ENCODE results near the gene HDAC4. TPM values are rescaled to one million over a fixed set of nuclear protein-coding genes. Genes with fewer than 3 reads are reported as not detected.

Gene HDAC4
- total RNA-seq, 1 donor, result 20.3 TPM

DNA sequence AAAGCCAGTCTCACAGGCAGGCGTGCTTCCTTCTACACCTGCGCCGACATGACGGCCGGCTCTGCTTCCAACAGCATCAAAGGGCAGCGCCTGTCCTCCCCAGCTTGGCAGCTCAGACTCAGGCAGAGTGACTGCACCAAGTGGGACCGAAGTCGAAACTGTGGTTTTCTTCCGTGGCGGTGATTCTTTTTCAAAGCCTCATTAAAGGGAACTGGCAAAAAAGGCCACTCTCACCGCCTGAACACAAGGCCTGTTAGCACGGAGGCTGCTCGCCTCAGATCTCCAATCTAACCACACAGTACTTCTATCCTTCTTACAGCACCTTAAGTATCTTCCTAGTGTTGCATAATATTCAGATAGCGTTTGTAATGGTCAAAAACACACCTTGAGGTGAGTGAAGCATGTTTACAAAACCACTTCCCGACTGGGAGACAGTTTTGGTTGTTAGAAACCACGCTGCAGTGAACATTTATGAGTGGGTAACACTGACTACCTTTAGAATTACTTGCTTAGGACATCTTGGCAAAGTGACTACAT lies 236.4 kb downstream of the HDAC4 start:
- DNase-seq (ENCODE audit: low read depth), result peak; percentile 14

DNA sequence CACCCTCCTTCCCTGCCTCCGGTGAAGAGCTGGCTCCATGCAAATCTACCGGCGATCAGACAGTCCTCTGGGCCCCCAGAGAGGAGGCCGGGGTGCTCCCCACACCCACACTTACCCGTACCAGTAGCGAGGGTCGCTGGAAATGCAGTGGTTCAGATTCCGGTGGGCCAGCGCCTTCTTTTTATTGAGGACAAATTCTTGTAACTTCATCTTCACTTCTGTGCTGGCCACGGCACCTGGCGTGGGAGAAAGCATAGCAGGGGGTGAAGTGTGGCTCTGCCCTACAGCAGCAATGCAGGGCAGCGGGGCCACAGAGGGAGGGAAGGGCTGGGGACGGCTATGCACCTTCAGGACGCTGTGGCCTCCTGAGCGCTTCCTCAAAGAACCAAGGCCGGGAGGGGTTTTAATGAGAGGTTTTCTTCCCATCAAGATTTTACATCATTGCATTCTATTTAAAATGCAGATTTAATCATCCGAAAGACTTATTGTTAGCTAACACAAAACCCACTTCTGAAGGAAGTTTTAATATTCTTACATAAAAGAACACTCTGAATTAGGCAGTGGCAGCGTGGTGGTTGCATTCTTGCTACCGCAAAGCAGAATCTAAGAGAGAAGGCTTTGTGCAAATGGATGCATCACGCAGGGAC lies 237.0 kb downstream of the HDAC4 start:
- no peak overlapping the region for H3K4me3 ChIP-seq (ENCODE audit: low read depth, low read length)
- TF ChIP-seq, protein P1, sequence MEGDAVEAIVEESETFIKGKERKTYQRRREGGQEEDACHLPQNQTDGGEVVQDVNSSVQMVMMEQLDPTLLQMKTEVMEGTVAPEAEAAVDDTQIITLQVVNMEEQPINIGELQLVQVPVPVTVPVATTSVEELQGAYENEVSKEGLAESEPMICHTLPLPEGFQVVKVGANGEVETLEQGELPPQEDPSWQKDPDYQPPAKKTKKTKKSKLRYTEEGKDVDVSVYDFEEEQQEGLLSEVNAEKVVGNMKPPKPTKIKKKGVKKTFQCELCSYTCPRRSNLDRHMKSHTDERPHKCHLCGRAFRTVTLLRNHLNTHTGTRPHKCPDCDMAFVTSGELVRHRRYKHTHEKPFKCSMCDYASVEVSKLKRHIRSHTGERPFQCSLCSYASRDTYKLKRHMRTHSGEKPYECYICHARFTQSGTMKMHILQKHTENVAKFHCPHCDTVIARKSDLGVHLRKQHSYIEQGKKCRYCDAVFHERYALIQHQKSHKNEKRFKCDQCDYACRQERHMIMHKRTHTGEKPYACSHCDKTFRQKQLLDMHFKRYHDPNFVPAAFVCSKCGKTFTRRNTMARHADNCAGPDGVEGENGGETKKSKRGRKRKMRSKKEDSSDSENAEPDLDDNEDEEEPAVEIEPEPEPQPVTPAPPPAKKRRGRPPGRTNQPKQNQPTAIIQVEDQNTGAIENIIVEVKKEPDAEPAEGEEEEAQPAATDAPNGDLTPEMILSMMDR (IDR thresholded peaks at IDR 0.05; ENCODE audit: insufficient read depth, low read depth, low read length), result no peak
- no peak for DNase-seq (ENCODE audit: low read depth)

More for the DNA sequence above, 236.4 kb downstream of the HDAC4 start:
- TF ChIP-seq, protein P1 (IDR thresholded peaks at IDR 0.05; ENCODE audit: insufficient read depth, low read depth, low read length), result no peak
- no peak overlapping the region for H3K4me3 ChIP-seq (ENCODE audit: low read depth, low read length)

DNA sequence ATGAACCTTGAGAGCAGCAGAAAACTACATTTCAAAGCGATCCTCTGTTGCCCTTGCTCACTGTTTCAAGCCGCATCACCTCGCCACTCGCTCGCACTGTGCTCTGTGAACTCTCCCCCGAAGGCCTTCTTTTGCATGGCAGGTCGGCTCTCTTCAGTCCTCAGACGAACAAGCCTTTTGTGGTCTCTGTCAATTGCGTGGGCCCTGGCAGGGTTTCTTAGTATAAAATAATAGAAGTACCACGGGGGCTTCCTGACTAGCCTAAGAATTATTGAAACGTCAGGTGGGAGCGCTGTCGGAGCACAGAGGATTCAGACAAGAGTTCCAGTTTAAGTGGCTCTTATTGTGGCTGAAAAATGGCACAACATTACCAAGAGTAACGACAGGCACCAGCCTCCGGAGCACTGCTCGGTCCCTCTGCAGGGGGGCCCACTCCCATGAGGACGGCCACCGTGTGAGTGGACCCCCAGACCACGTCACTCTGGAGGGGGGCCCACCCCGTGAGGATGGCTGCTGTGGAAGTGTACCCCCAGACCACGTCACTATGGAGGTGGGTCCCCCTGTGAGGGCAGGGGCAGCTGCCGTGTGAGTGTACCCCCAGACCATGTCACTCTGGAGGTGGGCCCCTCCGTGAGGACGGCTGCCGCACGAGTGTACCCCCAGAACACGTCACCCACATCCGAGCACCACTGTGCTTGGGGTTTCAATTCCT lies 237.7 kb downstream of the HDAC4 start:
- no peak overlapping the region for H3K4me3 ChIP-seq (ENCODE audit: low read depth, low read length)
- DNase-seq (ENCODE audit: low read depth), result no peak
- TF ChIP-seq, protein P1 (IDR thresholded peaks at IDR 0.05; ENCODE audit: insufficient read depth, low read depth, low read length), result no peak

DNA sequence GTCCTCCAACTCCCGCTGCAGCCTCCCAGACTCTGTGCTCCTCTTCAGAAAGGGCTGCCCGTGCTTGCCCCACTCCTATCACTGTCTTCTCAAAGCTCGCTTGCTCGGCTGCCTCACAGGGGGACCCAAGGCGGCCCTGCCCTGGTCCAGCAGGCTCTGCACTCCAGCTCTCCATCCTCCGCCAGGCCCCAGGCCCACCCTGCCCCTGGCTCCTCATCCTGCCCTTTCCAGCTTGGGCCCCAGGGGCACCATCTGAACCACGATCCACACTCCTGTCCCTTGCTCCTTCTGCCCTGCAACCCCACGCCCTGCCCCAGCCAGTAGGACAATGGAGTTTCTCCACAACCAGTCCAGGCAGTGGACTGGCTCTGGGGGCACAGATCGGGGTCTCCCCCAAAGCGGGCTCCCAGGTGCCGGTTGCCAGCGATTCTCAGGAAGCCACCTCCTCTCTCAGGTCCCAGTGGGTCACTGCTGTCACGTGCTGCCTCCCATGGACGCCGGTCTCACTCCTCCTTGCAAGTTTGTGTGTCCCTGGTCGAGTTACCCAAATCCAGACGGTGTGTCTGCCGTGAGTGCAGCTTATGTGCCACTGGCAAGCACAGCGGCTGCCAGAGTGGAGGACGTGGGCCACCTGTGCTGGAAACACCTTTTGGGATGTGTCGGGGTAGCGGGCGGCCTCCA lies 238.5 kb downstream of the HDAC4 start:
- DNase-seq (ENCODE audit: low read depth), result no peak

DNA sequence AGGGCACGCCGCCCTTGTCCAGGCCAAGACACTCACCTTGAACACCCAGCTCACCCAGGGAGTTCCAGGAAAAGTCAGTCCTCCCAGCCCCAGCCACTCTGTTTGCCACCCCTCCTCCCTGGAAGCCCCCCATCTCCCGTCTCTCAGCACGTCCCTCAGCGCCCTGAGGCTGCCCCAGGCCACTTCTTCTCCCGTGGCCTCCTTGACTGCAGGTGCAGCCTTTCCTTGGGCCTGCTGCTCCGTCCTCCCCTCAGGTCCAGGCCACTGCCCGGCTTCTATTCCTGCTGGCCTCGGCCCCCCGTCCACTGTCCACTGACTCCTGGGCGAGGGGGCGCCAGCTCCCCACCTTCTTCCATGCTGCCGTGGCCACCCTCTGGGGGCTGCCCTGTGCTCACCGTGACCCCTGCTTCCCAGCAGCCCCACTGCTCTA lies 239.1 kb downstream of the HDAC4 start:
- no peak overlapping the region for H3K4me3 ChIP-seq (ENCODE audit: low read depth, low read length)
- DNase-seq (ENCODE audit: low read depth), result no peak
- TF ChIP-seq, protein P1 (IDR thresholded peaks at IDR 0.05; ENCODE audit: insufficient read depth, low read depth, low read length), result no peak

More for the DNA sequence above, 238.5 kb downstream of the HDAC4 start:
- TF ChIP-seq, protein P1 (IDR thresholded peaks at IDR 0.05; ENCODE audit: insufficient read depth, low read depth, low read length), result no peak
- no peak overlapping the region for H3K4me3 ChIP-seq (ENCODE audit: low read depth, low read length)

DNA sequence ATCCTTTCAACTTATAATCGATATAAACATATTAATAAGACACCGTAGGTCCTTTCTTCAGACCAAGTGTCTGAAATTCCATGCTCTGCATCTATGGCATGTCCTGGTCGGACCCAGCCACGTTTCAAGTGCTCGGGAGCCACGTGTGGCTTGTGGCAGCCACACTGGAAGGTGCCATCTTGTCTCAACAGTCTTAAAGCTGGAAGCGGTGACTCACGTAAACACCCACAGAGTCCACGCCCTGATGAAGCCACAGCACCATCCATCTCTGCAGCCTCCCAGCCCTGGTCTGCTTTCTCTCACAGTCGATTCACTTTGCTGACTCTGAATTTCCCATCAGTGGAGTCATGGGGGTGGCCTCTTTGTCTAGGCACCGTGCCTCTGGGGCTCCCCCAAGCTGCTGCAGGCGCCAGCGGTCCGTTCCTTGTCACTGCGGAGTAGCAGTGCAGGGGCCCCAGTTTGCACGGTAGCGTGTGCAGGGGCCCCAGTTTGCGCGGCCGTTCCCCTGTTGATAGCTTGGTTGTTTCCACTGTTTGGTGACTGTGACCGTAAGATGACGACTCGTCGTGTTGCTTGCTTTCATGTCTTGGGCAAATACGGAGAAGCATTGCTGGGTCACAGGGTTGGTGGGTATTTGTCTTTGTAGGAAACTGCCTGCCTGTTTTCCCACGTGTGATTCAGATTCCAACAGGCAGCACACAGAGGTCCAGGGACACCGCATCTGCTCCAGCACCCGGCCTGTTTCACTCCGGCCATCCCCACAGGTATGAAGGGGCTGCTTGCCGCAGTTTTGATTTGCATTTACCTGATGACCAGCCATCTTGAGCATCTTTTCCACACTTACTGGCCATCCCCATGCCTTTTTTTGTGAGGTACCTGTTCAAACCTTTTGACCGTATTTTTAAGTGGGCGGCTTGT lies 240.3 kb downstream of the HDAC4 start:
- no peak for DNase-seq (ENCODE audit: low read depth)
- H3K4me3 ChIP-seq (ENCODE audit: low read depth, low read length), result no peak overlapping the region
- TF ChIP-seq, protein P1 (IDR thresholded peaks at IDR 0.05; ENCODE audit: insufficient read depth, low read depth, low read length), result no peak

Data from fibroblast of villous mesenchyme (primary cell).